Caco-2 (cell line): ENCODE measurements around the gene ADCYAP1R1. TPM values are rescaled to one million over a fixed set of nuclear protein-coding genes. Genes with fewer than 3 reads are reported as not detected.
A peak's percentile ranks its signal among the peaks of the same experiment; 100 is the strongest.

Experiments used
- BruUV-seq: library from RNA; stranded (reverse); fragments of 400-500 nt; replicated peaks from 2 replicates; lab custom pipeline; 2021; lab: Mats Ljungman, UMichigan
- CTCF ChIA-PET: fragments of 300-600 bp; sonication (Branson Sonifier 250); formaldehyde crosslinking; loops from one replicate; lab custom pipeline; 2022; ENCODE audit warnings: antibody characterized with exemption; lab: Charles Lee
- POLR2A ChIA-PET: fragments of 300-600 bp; sonication (Branson Sonifier 250); formaldehyde crosslinking; loops from one replicate; lab custom pipeline; 2022; ENCODE audit warnings: antibody characterized with exemption; lab: Charles Lee
- DNase-seq, 2 experiments: peaks; one replicate each; pipeline versions ENCODE4 v3.0.0 to v3.0.0-alpha.2; 2020 to 2022
- H3K27me3 ChIP-seq: replicated peaks from 2 replicates; pipeline ENCODE4 v1.6.0; 2011; ENCODE audit warnings: low read length; ENCODE audit not compliant: control insufficient read depth, insufficient read depth
- H3K36me3 ChIP-seq: 2 replicates; pipeline ENCODE4 v1.5.1; 2011; ENCODE audit warnings: low read length; ENCODE audit not compliant: control insufficient read depth, insufficient read depth
- H3K4me1 ChIP-seq: fragments of 250-450 bp; sonication (Bioruptor Pico); 2 replicates; pipeline ENCODE4 v1.5.1; 2020; ENCODE audit warnings: mild to moderate bottlenecking
- H3K4me3 ChIP-seq: 2 replicates; pipeline ENCODE4 v1.5.1; 2011; ENCODE audit warnings: low read depth, mild to moderate bottlenecking, control low read depth, low read length
- H3K9me3 ChIP-seq: fragments of 250-450 bp; sonication (Bioruptor Pico); 2 replicates; pipeline ENCODE4 v1.5.1; 2020; ENCODE audit warnings: mild to moderate bottlenecking, moderate library complexity
- H3K27ac Mint-ChIP-seq: one replicate; pipeline ENCODE4 v1.8.0; 2022; ENCODE audit warnings: mixed read lengths; ENCODE audit not compliant: unreplicated experiment
- H3K27me3 Mint-ChIP-seq: one replicate; pipeline ENCODE4 v1.8.0; 2022; ENCODE audit warnings: mixed read lengths; ENCODE audit not compliant: insufficient read depth, unreplicated experiment
- H3K36me3 Mint-ChIP-seq: one replicate; pipeline ENCODE4 v1.8.0; 2022; ENCODE audit warnings: mild to moderate bottlenecking, mixed read lengths; ENCODE audit not compliant: insufficient read depth, unreplicated experiment
- H3K4me1 Mint-ChIP-seq: one replicate; pipeline ENCODE4 v1.8.0; 2022; ENCODE audit warnings: low read depth, mixed read lengths; ENCODE audit not compliant: unreplicated experiment
- H3K4me3 Mint-ChIP-seq: one replicate; pipeline ENCODE4 v1.8.0; 2022; ENCODE audit warnings: mild to moderate bottlenecking, moderate library complexity, mixed read lengths; ENCODE audit not compliant: unreplicated experiment
- H3K9me3 Mint-ChIP-seq: one replicate; pipeline ENCODE4 v1.8.0; 2022; ENCODE audit warnings: mixed read lengths; ENCODE audit not compliant: unreplicated experiment
- intact Hi-C: fragments of 100-400 bp; cut with micrococcal nuclease; formaldehyde crosslinking; loops from one replicate; pipeline ENCODE4 v1.10.0; 2022; ENCODE audit not compliant: unreplicated experiment
- total RNA-seq: library from RNA; stranded (reverse); gene quantifications from 2 replicates; pipeline ENCODE4 v1.2.3, GENCODE V29; 2022
- TF ChIP-seq, protein P1 (sequence below), 2 experiments: fragments of 200-600 bp in 1 of 2; IDR thresholded peaks; 1 replicate in 1 of 2; 2 replicates in 1 of 2; pipeline versions ENCODE4 v1.5.1 to v1.8.0; 2011 to 2022; ENCODE audit warnings: antibody characterized with exemption in 1 of 2, control low read depth in 1 of 2, inconsistent platforms in 1 of 2, low read depth in 1 of 2, low read length in 1 of 2, mild to moderate bottlenecking in 1 of 2, moderate library complexity in 1 of 2; ENCODE audit not compliant: insufficient read depth in 1 of 2, severe bottlenecking in 1 of 2, unreplicated experiment in 1 of 2

ADCYAP1R1 gene
- total RNA-seq, 1 experiment from 2014 or later: not detected

DNA sequence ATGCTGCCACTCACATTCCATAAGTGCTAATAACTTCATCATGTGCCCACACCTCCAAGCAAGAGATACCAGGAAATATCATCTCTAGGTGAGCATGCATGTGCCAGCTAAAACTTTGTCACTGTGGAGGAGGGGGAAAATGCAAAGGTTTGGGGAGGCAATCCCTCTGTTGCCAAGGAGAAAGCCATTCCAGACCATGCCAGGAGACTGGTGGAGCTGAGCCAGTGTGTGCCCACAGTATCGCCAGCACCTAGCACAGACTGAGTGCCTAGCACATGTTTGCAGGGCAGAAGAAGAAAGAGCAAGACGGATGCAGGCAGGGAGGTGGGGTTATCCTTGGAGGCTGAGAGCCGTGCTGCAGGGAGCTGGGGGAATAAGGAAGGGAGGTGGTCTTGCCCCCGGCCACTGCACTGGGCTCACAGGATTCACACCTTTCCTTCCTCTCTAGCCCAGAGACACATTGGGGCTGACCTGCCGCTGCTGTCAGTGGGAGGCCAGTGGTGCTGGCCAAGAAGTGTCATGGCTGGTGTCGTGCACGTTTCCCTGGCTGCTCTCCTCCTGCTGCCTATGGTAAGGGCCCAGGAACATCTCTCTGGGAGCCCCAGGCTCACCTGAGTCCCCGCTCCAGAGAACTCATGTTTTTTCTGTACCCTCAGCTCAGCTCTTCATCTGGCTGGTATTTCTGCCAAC is 10.8 kb downstream of the ADCYAP1R1 start:
- POLR2A ChIA-PET: no interaction called here
- Histone ChIP-seq H3K4me1 (no peaks in the 10 kb centered on the region), H3K36me3 (no peaks in the 10 kb centered on the region), H3K9me3 (no peaks in the 10 kb centered on the region), H3K4me3 (no peak overlapping the region), H3K27me3 (no peaks in the 10 kb centered on the region; the same call in 1 of the 2 replicates)
- DNase-seq: no peak
- Mint-ChIP-seq H3K36me3 (no peaks in the 10 kb centered on the region), H3K27ac (no peak overlapping the region), H3K27me3 (peaks cover 6% of the 10 kb centered on the region), H3K4me1 (no peaks in the 10 kb centered on the region), H3K9me3 (no peaks in the 10 kb centered on the region), H3K4me3 (no peak overlapping the region)
- no TSS peak for BruUV-seq
- TF ChIP-seq, protein P1, sequence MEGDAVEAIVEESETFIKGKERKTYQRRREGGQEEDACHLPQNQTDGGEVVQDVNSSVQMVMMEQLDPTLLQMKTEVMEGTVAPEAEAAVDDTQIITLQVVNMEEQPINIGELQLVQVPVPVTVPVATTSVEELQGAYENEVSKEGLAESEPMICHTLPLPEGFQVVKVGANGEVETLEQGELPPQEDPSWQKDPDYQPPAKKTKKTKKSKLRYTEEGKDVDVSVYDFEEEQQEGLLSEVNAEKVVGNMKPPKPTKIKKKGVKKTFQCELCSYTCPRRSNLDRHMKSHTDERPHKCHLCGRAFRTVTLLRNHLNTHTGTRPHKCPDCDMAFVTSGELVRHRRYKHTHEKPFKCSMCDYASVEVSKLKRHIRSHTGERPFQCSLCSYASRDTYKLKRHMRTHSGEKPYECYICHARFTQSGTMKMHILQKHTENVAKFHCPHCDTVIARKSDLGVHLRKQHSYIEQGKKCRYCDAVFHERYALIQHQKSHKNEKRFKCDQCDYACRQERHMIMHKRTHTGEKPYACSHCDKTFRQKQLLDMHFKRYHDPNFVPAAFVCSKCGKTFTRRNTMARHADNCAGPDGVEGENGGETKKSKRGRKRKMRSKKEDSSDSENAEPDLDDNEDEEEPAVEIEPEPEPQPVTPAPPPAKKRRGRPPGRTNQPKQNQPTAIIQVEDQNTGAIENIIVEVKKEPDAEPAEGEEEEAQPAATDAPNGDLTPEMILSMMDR (IDR thresholded peaks at IDR 0.05; ENCODE audit: insufficient read depth in 1 of 2, low read depth in 1 of 2, low read length in 1 of 2, severe bottlenecking in 1 of 2, unreplicated experiment in 1 of 2): no peak
- CTCF ChIA-PET: no interaction called here
- intact Hi-C loops: no loop called here

DNA sequence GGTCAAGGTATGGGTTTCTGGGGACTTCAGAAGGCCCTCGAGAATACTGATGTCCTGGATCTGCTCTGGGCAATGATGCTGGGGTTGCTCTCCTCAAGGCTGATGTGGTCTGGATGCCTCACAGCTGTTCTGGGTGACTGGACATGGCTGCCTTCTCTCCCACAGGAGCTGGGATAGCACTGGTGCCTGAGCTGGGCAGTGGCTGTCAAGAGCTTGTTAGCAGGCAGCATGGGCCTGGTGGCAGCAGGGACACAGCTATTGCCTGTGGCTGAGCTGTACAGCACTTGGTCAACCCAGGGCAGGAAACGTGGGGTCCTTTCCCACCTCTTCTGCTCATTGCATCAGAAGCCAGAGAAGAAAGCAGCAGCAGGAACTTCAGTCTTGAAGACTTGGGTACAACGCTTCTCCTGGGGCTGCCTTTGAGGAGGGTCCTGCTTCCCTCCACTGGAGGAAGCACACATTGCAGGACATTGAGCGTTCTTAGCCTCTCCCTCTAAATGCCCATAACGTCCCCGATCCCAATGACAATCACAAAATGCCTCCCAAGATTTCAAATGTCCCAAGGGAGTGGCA is 13.0 kb downstream of the ADCYAP1R1 start:
- no peak overlapping the region for H3K4me3 ChIP-seq
- TF ChIP-seq, protein P1 (IDR thresholded peaks at IDR 0.05; ENCODE audit: insufficient read depth in 1 of 2, low read depth in 1 of 2, low read length in 1 of 2, severe bottlenecking in 1 of 2, unreplicated experiment in 1 of 2): peak in 1 of 2 experiments; percentile 16
- ChIA-PET CTCF (interaction anchor here (1.1 kb wide), 1 partner anchor 81 kb away, joined by 6 read pairs; no protein-coding TSS in a partner anchor), POLR2A (no interaction called here)
- intact Hi-C loops: loop anchor here (2.0 kb wide), 1 partner anchor 82 kb away; no protein-coding TSS in a partner anchor
- H3K4me1 Mint-ChIP-seq: no peaks in the 10 kb centered on the region
- DNase-seq: no peak
- H3K27ac Mint-ChIP-seq: no peak overlapping the region
- no peak overlapping the region for H3K4me3 Mint-ChIP-seq
- H3K27me3 ChIP-seq: no peaks in the 10 kb centered on the region; the same call in 1 of the 2 replicates
- peaks cover 10% of the 10 kb centered on the region for H3K27me3 Mint-ChIP-seq
- H3K36me3 Mint-ChIP-seq: no peaks in the 10 kb centered on the region
- H3K9me3 ChIP-seq: no peaks in the 10 kb centered on the region
- H3K36me3 ChIP-seq: no peaks in the 10 kb centered on the region
- no TSS peak for BruUV-seq
- no peaks in the 10 kb centered on the region for H3K4me1 ChIP-seq
- no peaks in the 10 kb centered on the region for H3K9me3 Mint-ChIP-seq

GRCh38 chr7:31065840-31066239 is 13.7 kb downstream of the ADCYAP1R1 start:
- CTCF ChIA-PET: no interaction called here

More at GRCh38 chr7:31065840-31066239, 13.7 kb downstream of the ADCYAP1R1 start:
- Mint-ChIP-seq H3K36me3 (no peaks in the 10 kb centered on the region), H3K4me1 (no peaks in the 10 kb centered on the region), H3K9me3 (no peaks in the 10 kb centered on the region), H3K27ac (no peak overlapping the region), H3K4me3 (no peak overlapping the region), H3K27me3 (peaks cover 10% of the 10 kb centered on the region)
- Histone ChIP-seq H3K27me3 (no peaks in the 10 kb centered on the region; the same call in 1 of the 2 replicates), H3K4me3 (no peak overlapping the region), H3K9me3 (no peaks in the 10 kb centered on the region), H3K4me1 (no peaks in the 10 kb centered on the region), H3K36me3 (no peaks in the 10 kb centered on the region)
- POLR2A ChIA-PET: no interaction called here
- intact Hi-C loops: loop anchor here (2.0 kb wide), 1 partner anchor 83 kb away; no protein-coding TSS in a partner anchor
- DNase-seq: no peak
- TF ChIP-seq, protein P1 (IDR thresholded peaks at IDR 0.05; ENCODE audit: insufficient read depth in 1 of 2, low read depth in 1 of 2, low read length in 1 of 2, severe bottlenecking in 1 of 2, unreplicated experiment in 1 of 2): no peak
- no TSS peak for BruUV-seq
